Hepatocyte (in vitro differentiated cells): ENCODE data around the gene SLC41A2. TPM values are rescaled to one million over a fixed set of nuclear protein-coding genes. Genes with fewer than 3 reads are reported as not detected.

Experiments
- DNase-seq: peaks from one replicate; pipeline ENCODE4 v3.0.0-alpha.2; 2016; ENCODE audit warnings: low spot score
- H2AFZ ChIP-seq: fragments of 200-600 bp; sonication (generic); 2 replicates; pipeline ENCODE4 v1.6.0; 2016; ENCODE audit warnings: antibody characterized with exemption, mild to moderate bottlenecking
- H3K27ac ChIP-seq: fragments of 200-600 bp; sonication (generic); 2 replicates; pipeline ENCODE4 v1.5.1; 2016; ENCODE audit warnings: mild to moderate bottlenecking
- H3K27me3 ChIP-seq: fragments of 200-600 bp; sonication (generic); 2 replicates; pipeline ENCODE4 v1.6.1; 2016
- H3K36me3 ChIP-seq: fragments of 200-600 bp; sonication (generic); replicated peaks from 2 replicates; pipeline ENCODE4 v1.5.1; 2016; ENCODE audit warnings: low read depth; ENCODE audit not compliant: insufficient read depth
- H3K4me1 ChIP-seq: fragments of 200-600 bp; sonication (generic); 2 replicates; pipeline ENCODE4 v1.5.1; 2016; ENCODE audit warnings: mild to moderate bottlenecking, moderate library complexity; ENCODE audit not compliant: insufficient read depth
- H3K4me2 ChIP-seq: fragments of 200-600 bp; sonication (generic); 2 replicates; pipeline ENCODE4 v1.6.0; 2016
- H3K4me3 ChIP-seq: fragments of 200-600 bp; sonication (generic); 2 replicates; pipeline ENCODE4 v1.5.1; 2016; ENCODE audit warnings: mild to moderate bottlenecking
- H3K79me2 ChIP-seq: fragments of 200-600 bp; sonication (generic); 2 replicates; pipeline ENCODE4 v1.6.0; 2017; ENCODE audit warnings: mild to moderate bottlenecking
- H3K9me2 ChIP-seq: fragments of 200-600 bp; sonication (generic); replicated peaks from 2 replicates; pipeline ENCODE4 v1.6.0; 2017; ENCODE audit warnings: mild to moderate bottlenecking; ENCODE audit not compliant: insufficient read depth
- H3K9me3 ChIP-seq: fragments of 200-600 bp; sonication (generic); 2 replicates; pipeline ENCODE4 v1.5.1; 2016; ENCODE audit warnings: low read depth, mild to moderate bottlenecking
- H4K20me1 ChIP-seq: fragments of 200-600 bp; sonication (generic); 2 replicates; pipeline ENCODE4 v1.6.0; 2016; ENCODE audit warnings: mild to moderate bottlenecking; ENCODE audit not compliant: insufficient read depth, poor library complexity, severe bottlenecking
- EZH2 ChIP-seq: fragments of 200-600 bp; sonication (generic); IDR thresholded peaks from 2 replicates; pipeline ENCODE4 v1.6.1; 2016; ENCODE audit warnings: antibody characterized with exemption, mild to moderate bottlenecking, borderline replicate concordance
- EZH2phosphoT487 ChIP-seq: fragments of 200-600 bp; sonication (generic); IDR thresholded peaks from one replicate; pipeline ENCODE4 v1.6.1; 2018; ENCODE audit warnings: antibody characterized with exemption, mild to moderate bottlenecking, low read depth, moderate library complexity; ENCODE audit not compliant: unreplicated experiment, severe bottlenecking
- whole genome bisulfite sequencing: methylation state at CpG from one replicate; pipeline ENCODE4 v1.1.6; 2016; ENCODE audit warnings: low lambda C conversion rate; ENCODE audit errors: missing lambda C conversion rate; 5-methylcytosine and 5-hydroxymethylcytosine counted together
- polyA plus RNA-seq: library from polyadenylated mRNA; unstranded; fragments of >200 nt; fragmentation: Nextera tagmentation; extraction: Ambion mirVana; gene quantifications from 2 replicates; pipeline ENCODE4 v1.2.1, GENCODE V29; 2016
- total RNA-seq: library from RNA; depleted of rRNA; stranded (reverse); fragments of >200 nt; gene quantifications from 2 replicates; pipeline ENCODE4 v1.2.3, GENCODE V29; 2014
- TF ChIP-seq, protein P1 (sequence below): fragments of 200-600 bp; sonication (generic); IDR thresholded peaks from 2 replicates; pipeline ENCODE4 v1.5.1; 2016; ENCODE audit warnings: antibody characterized with exemption, mild to moderate bottlenecking; ENCODE audit not compliant: poor library complexity

Gene SLC41A2
- total and polyA plus RNA-seq, 2 experiments from 2014 or later: 8.4 to 48.2 TPM

DNA sequence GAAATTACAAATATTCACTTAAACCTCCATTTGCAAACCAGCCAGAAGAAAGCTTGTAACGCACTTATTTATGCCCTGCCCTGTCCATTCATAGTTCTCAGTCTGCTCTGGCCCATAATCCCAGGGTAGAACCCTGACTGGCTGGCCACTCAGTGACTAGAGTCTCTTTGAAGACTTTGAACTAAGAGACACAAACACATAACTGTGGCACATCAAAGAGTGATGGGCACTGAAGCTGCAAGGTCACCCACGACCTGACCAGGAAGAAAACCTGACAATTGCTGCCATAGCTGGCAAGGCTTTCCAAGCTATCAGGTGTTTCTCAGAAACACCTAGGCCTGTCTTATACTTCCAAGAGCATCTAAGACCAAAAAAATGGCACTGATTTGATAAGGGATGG is 28.7 kb downstream of the SLC41A2 start:
- Histone ChIP-seq H3K27me3 (no peaks in the 10 kb centered on the region), H3K9me3 (no peaks in the 10 kb centered on the region), H4K20me1 (no peaks in the 10 kb centered on the region), H3K9me2 (no peaks in the 10 kb centered on the region), H2AFZ (no peak overlapping the region), H3K79me2 (no peaks in the 10 kb centered on the region), H3K36me3 (no peaks in the 10 kb centered on the region), H3K4me3 (no peak overlapping the region), H3K4me1 (no peaks in the 10 kb centered on the region), H3K4me2 (no peak overlapping the region), H3K27ac (no peak overlapping the region)
- no peak for DNase-seq
- WGBS: 90% methylated on average over 2 of the region's 2 CpGs
- TF ChIP-seq EZH2phosphoT487: no peak

DNA sequence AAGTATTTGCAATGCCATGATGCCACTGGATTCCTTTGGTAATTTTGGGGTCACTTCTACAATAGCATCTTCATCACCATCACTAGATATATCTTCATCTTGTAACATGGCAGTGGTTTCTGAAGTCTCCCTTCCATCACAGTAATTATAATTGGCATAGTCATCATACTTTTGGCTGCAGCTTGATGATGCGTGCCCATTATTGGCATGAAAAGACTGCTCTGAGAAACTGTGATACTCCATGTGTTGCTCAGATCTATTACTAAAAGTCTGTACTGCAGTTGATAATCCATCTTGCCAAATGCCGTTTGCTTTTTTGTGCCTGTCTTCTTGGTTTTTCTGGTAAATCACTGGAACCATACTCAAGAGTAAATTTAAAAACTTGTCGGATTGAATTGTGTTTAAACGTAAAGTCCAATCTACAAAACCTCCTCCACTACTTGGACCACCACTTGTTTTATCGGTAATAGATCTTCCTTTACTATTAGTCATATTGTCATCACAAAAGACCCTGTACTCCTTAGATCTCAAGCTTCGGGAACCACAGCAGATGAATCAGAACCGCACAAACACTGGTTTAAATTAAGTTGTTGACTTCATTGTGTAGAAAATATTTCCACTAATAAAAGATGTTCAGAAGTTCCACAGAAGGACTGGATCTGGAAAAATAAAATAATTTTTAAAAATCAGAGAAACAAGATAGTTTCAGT is 29.9 kb downstream of the SLC41A2 start:
- H3K9me2 ChIP-seq: no peaks in the 10 kb centered on the region
- H3K79me2 ChIP-seq: no peaks in the 10 kb centered on the region
- TF ChIP-seq EZH2phosphoT487 (no peak), EZH2 (no peak)
- TF ChIP-seq, protein P1, sequence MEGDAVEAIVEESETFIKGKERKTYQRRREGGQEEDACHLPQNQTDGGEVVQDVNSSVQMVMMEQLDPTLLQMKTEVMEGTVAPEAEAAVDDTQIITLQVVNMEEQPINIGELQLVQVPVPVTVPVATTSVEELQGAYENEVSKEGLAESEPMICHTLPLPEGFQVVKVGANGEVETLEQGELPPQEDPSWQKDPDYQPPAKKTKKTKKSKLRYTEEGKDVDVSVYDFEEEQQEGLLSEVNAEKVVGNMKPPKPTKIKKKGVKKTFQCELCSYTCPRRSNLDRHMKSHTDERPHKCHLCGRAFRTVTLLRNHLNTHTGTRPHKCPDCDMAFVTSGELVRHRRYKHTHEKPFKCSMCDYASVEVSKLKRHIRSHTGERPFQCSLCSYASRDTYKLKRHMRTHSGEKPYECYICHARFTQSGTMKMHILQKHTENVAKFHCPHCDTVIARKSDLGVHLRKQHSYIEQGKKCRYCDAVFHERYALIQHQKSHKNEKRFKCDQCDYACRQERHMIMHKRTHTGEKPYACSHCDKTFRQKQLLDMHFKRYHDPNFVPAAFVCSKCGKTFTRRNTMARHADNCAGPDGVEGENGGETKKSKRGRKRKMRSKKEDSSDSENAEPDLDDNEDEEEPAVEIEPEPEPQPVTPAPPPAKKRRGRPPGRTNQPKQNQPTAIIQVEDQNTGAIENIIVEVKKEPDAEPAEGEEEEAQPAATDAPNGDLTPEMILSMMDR: no peak
- H3K4me1 ChIP-seq: no peaks in the 10 kb centered on the region
- H3K27ac ChIP-seq: no peak overlapping the region
- no peaks in the 10 kb centered on the region for H3K36me3 ChIP-seq
- no peak for DNase-seq
- H3K27me3 ChIP-seq: no peaks in the 10 kb centered on the region
- H3K4me3 ChIP-seq: no peak overlapping the region
- H3K9me3 ChIP-seq: no peaks in the 10 kb centered on the region
- H3K4me2 ChIP-seq: no peak overlapping the region
- 94% methylated on average over 7 of the region's 7 CpGs for WGBS
- H2AFZ ChIP-seq: no peak overlapping the region
- no peaks in the 10 kb centered on the region for H4K20me1 ChIP-seq

DNA sequence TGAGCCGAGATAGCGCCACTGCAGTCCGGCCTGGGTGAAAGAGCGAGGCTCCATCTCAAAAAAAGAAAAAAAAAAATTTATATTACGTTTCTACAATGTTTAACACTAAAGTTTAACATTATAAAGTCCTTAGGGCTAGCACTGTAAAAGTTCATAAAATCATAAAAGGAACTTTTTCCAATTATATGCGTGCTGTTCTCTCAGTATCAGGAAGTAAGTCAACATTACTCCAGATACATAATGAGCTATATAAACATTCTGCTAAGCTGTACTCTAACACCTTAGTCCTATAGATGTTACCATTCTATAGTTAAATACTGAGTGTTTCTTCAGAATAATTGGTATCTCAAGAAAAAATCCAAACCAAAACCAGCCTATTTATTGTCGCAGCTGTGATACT is 32.6 kb downstream of the SLC41A2 start:
- H3K36me3 ChIP-seq: no peaks in the 10 kb centered on the region
- 94% methylated on average over 7 of the region's 7 CpGs for WGBS
- H3K4me2 ChIP-seq: no peak overlapping the region
- no peaks in the 10 kb centered on the region for H3K9me2 ChIP-seq
- DNase-seq: no peak
- TF ChIP-seq EZH2: no peak
- TF ChIP-seq, protein P1: no peak
- no peak for TF ChIP-seq EZH2phosphoT487
- no peaks in the 10 kb centered on the region for H3K27me3 ChIP-seq
- H3K4me3 ChIP-seq: no peak overlapping the region
- H3K79me2 ChIP-seq: no peaks in the 10 kb centered on the region
- peaks cover 9% of the 10 kb centered on the region for H3K9me3 ChIP-seq
- no peaks in the 10 kb centered on the region for H3K4me1 ChIP-seq
- H4K20me1 ChIP-seq: no peaks in the 10 kb centered on the region
- H2AFZ ChIP-seq: no peak overlapping the region
- no peak overlapping the region for H3K27ac ChIP-seq

DNA sequence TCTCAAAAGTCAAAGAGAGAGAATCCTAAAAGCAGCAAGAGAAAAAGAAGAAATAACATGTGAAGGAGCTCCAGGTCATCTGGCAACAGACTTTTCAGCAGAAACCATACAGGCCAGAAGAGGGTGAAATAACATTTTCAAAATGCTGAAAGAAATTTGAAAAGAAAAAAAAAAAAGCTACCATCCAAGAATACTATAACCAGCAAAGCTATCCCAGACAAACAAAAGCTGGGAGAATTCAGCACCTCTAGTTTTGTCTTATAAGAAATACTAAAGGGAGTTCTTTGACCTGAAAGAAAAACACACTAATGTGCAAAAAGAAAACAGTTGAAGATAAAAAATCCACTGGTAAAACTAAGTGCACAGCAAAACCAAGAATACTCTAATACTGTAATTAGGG is 36.8 kb downstream of the SLC41A2 start:
- no peaks in the 10 kb centered on the region for H3K9me2 ChIP-seq
- H4K20me1 ChIP-seq: no peaks in the 10 kb centered on the region
- peaks cover 9% of the 10 kb centered on the region for H3K9me3 ChIP-seq
- no peaks in the 10 kb centered on the region for H3K4me1 ChIP-seq
- H3K27ac ChIP-seq: no peak overlapping the region
- no peaks in the 10 kb centered on the region for H3K27me3 ChIP-seq
- TF ChIP-seq EZH2 (no peak), EZH2phosphoT487 (no peak)
- TF ChIP-seq, protein P1: no peak
- DNase-seq: no peak
- no peak overlapping the region for H3K4me2 ChIP-seq
- no peaks in the 10 kb centered on the region for H3K79me2 ChIP-seq
- no peaks in the 10 kb centered on the region for H3K36me3 ChIP-seq
- no peak overlapping the region for H3K4me3 ChIP-seq
- no peak overlapping the region for H2AFZ ChIP-seq
